GM12873 (cell line): ENCODE data around the gene PLEKHO1.
A peak's percentile ranks its signal among the peaks of the same experiment; 100 is the strongest.

Experiments
- TF ChIP-seq, protein P1 (sequence below): IDR thresholded peaks from 2 replicates; pipeline ENCODE4 v1.5.1; 2012; ENCODE audit warnings: low read depth, mild to moderate bottlenecking, moderate library complexity, low read length, control low read depth; ENCODE audit not compliant: insufficient read depth; ENCODE audit errors: missing control alignments

PLEKHO1 gene

GRCh38 chr1:150165622-150166612, 16.2 kb downstream of the PLEKHO1 start:
- TF ChIP-seq, protein P1, sequence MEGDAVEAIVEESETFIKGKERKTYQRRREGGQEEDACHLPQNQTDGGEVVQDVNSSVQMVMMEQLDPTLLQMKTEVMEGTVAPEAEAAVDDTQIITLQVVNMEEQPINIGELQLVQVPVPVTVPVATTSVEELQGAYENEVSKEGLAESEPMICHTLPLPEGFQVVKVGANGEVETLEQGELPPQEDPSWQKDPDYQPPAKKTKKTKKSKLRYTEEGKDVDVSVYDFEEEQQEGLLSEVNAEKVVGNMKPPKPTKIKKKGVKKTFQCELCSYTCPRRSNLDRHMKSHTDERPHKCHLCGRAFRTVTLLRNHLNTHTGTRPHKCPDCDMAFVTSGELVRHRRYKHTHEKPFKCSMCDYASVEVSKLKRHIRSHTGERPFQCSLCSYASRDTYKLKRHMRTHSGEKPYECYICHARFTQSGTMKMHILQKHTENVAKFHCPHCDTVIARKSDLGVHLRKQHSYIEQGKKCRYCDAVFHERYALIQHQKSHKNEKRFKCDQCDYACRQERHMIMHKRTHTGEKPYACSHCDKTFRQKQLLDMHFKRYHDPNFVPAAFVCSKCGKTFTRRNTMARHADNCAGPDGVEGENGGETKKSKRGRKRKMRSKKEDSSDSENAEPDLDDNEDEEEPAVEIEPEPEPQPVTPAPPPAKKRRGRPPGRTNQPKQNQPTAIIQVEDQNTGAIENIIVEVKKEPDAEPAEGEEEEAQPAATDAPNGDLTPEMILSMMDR, result peak; percentile 87

DNA sequence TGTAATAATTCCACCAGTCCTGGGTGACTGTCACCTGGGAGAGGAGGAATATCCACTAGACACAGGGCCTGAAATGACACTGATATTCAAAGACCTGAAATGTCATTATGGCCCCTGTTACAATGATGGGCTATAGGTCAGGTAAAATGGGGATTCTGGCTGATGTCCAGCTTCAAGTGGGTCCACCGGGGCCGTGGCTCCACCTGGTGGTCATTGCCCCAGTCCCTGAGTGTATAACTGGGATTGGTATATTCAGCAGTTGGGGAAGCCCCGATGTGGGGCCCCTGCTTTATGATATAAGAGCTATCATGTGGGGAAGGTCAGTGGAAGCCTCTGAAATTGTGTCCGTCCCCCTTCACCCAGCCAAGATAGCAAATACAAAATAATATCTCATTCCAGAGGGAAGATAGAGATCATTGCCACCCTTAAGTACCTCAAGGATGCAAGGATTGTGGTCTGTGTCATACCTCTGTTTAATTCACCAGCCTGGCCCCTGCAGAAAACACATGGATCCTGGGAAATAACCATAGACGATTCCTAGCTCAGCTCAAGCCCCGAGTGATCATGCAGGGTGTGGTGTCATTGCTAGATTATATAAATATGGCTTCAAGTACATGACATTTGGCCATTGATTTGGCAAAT, 19.4 kb downstream of the PLEKHO1 start:
- TF ChIP-seq, protein P1, result peak; percentile 78

- TF ChIP-seq, protein P1, result no peak
Observed at GRCh38 chr1:150171801-150172200, 22.1 kb downstream of the PLEKHO1 start.

DNA sequence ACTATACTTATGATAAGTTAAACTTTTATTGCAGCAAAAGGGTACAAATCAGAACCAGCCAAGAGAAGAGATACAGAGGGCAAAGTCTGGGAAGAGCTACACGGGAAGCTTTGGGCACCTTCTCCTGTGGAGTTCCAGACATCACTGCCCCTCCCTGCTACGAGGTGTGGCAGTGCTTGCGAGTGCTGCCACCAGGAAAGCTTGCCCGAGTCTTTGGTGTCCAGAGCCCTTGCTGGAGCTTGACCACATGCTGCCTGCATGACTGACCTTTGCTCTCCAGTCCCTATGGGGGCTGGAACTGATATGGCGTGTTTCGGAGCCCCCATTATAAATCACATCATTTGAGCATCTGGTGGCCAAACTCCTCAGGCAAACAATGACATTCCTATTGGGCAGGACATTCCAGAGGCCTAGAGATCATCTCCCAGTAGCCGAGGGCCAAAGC, 23.4 kb downstream of the PLEKHO1 start:
- TF ChIP-seq, protein P1, result no peak

DNA sequence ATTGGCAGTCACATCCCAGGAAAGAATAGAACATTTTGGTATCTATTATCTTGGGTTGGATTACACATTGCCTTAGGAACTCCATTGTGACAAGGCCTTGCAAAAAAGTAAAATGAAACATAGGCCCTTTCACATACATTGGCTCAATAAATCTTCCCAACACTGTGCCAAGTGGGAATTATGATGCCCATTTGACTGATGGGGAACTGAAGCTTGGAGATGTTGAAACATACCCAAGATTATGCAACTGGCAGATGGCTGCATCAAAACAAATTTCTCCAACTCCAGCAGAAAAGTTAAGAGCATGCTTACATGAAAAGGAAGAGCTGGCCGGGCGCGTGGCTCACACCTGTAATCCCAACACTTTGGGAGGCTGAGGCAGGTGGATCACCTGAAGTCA, 26.9 kb downstream of the PLEKHO1 start:
- TF ChIP-seq, protein P1, result no peak

- TF ChIP-seq, protein P1, result no peak
Observed at GRCh38 chr1:150178548-150178947, 28.8 kb downstream of the PLEKHO1 start.

DNA sequence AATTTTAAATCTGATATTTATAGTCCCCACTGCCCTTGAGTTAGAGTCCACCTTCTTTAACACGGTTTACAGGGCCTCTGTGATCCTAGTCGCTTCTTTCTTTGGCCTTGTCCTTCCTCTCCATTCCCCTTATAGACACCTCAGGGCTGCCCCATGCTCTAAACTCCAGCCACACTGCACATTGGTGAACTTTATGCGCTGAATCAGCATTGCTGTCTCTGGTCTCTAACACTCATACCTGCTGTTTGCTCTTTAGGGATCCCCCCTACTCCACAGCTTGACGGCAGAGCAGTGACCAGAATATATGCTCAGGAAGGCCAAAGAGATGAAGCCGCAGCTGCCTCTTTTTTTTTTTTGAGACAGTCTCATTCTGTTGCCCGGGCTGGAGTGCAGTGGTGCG, 30.2 kb downstream of the PLEKHO1 start:
- TF ChIP-seq, protein P1, result no peak
